HG03025 (cell line): ENCODE results near the gene IL10.

Experiments
- ATAC-seq: cut with Tn5 transposase; IDR thresholded peaks from one replicate; pipeline ENCODE4 v1.9.1; 2021; ENCODE audit warnings: mild to moderate bottlenecking, moderate library complexity; ENCODE audit not compliant: unreplicated experiment, low FRiP score

IL10 gene

GRCh38 chr1:206738370-206739366 lies 33.6 kb downstream of the IL10 start:
- no peak for ATAC-seq

GRCh38 chr1:206737729-206738201 lies 34.5 kb downstream of the IL10 start:
- ATAC-seq, result no peak

- ATAC-seq, result no peak
Measured at GRCh38 chr1:206736878-206737728, 35.2 kb downstream of the IL10 start.

- no peak for ATAC-seq
Measured at GRCh38 chr1:206735553-206736031, 36.7 kb downstream of the IL10 start.

GRCh38 chr1:206734499-206735142 lies 37.7 kb downstream of the IL10 start:
- ATAC-seq, result no peak

GRCh38 chr1:206732992-206733391 lies 39.3 kb downstream of the IL10 start:
- ATAC-seq, result no peak

- ATAC-seq, result no peak
Measured at GRCh38 chr1:206732508-206732907, 39.8 kb downstream of the IL10 start.

- no peak for ATAC-seq
Measured at GRCh38 chr1:206729507-206729906, 42.8 kb downstream of the IL10 start.

- no peak for ATAC-seq
Measured at GRCh38 chr1:206729050-206729449, 43.2 kb downstream of the IL10 start.

GRCh38 chr1:206728697-206728987 lies 43.7 kb downstream of the IL10 start:
- ATAC-seq, result no peak

GRCh38 chr1:206727981-206728696 lies 44.2 kb downstream of the IL10 start:
- ATAC-seq, result no peak

GRCh38 chr1:206725109-206725963 lies 47.0 kb downstream of the IL10 start:
- no peak for ATAC-seq

GRCh38 chr1:206723805-206724472 lies 48.4 kb downstream of the IL10 start:
- ATAC-seq, result no peak

- no peak for ATAC-seq
Measured at GRCh38 chr1:206723462-206723804, 48.9 kb downstream of the IL10 start.

GRCh38 chr1:206722751-206723461 lies 49.4 kb downstream of the IL10 start:
- no peak for ATAC-seq

GRCh38 chr1:206721454-206721853 lies 50.8 kb downstream of the IL10 start:
- no peak for ATAC-seq

- no peak for ATAC-seq
Measured at GRCh38 chr1:206719169-206719839, 53.0 kb downstream of the IL10 start.

GRCh38 chr1:206717674-206717989 lies 54.7 kb downstream of the IL10 start:
- ATAC-seq, result no peak
